T-helper 9 cell (primary cell): ENCODE measurements around the gene CHST12.
"Not testable (repeated sequence)": the region's sequence is repeated elsewhere in the genome, so short reads cannot be mapped to it uniquely, and the experiment has no call there.

Source experiments
- DNase-seq: peaks from one replicate; pipeline ENCODE4 v3.0.0-alpha.2; 2020

The CHST12 gene

DNA sequence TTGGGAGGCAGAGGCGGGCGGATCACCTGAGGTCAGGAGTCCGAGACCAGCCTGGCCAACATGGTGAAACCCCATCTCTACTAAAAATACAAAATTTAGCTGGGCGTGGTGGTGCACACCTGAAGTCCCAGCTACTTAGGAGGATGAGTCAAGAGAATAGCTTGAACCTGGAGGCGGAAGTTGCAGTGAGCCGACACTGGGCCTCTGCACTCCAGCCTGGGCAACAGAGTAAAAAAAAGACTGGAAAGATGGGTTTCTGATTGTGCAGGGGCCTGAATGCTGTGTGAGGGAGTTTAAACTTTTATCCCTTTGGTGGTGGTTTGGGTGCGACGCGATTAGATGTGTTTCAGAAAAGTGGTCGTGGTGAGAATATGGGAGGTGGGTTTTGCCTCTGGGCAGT is 1.8 kb downstream of the CHST12 start:
- no peak for DNase-seq

DNA sequence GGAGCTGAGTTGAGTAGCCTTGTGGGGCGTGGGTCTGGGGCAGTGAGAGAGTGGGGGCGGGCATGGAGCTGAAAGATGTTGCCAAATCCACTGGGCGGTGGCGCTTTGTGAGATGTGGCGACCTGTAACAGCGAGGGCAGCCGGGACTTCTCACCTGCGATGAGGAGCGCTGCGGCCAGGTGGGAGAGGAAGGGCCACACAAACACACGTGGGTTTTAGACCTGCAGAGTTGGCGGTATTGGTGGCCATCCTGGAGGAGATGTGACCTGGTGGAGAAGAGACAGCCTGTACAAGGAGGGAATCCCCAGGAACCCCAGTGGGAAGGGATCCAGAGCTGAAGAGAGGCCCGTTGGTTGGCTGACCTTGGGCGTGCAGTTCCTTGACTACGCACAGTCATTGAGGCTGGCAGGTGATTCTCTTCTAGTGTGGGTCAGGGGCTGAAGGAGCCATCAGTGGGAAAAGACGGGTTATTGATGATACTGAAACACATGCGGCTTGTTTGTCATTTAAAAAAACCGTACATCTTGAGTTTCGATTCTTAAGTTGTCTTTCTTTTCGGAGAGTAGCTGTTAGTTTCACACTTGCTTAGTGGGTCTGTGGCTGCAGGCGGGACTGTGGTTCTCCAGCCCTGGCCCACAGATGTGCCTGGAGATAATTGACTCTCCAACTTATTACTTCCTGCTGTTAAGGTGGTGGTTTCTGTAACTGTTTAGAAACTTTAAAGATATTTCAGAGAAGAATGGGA is 2.4 kb downstream of the CHST12 start:
- peak; percentile 44 for DNase-seq

DNA sequence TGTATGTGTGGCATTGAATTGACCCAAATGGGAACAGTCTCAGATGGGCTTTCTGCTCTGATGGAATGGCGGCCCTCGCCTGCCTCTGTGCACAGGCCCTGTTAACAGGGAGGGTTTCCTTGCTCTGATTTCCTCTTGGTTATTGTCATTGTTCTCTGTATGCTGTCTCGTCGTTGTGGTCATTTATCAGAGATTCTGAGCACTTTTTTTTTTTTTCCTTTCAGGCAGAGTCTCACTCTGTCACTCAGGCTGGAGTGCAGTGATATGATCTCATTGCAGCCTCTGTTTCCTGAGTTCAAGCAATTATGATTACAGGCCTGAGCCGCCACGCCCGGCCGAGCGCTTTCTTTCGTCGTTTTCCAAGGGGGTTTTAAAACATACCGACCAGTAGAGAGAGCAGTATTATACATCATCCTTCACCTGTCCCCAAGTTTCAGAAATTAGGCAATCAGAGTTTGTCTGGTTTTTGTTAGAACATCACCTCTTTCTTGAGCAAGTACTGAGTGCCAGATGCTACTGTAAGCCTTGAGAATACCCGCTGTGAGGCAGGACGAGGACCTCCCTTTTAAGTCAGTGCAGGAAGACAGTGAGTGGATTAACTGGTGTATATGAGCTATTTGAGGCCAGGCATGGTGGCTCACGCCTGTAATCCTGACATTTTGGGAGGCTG is 6.5 kb downstream of the CHST12 start:
- DNase-seq: no peak

DNA sequence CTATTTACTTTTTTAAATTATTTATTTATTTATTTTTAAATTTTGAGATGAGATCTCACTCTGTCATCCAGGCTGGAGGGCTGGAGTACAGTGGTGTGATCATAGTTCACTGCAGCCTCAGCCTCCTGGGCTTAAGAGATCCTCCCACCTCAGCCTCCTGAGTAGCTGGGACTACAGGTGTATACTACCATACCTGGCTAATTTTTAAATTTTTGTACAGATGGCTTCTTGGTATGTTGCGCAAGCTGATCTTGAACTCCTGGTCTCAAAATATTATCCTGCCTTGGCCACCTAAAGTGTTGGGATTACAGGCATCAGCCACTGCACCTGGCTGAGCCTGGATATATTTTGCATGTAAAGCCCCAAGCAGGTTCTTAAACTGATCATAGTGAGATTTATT is 7.6 kb downstream of the CHST12 start:
- DNase-seq: no peak

DNA sequence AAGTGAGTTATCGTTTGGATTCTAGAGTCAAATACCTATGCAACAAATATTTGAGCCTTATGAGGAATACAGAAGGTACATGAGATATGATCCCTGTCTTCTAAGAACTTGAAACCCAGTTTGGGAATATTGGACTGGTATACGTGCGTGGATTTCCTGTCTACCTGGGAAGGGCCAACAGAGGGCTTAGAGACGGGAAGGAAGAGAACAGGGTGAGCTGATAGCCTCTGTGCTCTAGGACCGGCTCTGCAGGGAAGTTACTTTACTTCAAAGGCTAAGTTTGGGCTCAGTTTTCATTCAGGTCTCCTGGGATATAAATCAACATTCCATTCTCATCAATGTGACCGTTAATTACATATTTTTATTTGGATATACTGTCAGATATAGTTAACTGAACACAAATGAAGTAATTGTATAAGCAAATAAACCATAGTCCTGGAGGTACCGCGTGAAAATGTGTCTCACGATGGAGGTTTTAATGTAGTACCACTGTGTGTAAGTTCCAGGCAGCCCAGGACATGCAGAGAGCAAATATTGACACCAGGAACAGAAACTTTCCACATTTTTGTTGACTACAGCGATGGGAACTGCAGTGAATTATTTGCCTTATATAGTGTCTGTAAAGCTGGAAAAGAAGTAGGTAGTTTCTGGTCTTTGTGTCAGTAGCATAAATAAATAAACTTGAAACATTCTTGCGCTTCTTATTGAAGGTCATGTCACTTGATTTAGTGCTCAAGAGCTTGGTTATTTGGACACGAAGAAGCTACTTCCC is 8.6 kb downstream of the CHST12 start:
- no peak for DNase-seq

DNA sequence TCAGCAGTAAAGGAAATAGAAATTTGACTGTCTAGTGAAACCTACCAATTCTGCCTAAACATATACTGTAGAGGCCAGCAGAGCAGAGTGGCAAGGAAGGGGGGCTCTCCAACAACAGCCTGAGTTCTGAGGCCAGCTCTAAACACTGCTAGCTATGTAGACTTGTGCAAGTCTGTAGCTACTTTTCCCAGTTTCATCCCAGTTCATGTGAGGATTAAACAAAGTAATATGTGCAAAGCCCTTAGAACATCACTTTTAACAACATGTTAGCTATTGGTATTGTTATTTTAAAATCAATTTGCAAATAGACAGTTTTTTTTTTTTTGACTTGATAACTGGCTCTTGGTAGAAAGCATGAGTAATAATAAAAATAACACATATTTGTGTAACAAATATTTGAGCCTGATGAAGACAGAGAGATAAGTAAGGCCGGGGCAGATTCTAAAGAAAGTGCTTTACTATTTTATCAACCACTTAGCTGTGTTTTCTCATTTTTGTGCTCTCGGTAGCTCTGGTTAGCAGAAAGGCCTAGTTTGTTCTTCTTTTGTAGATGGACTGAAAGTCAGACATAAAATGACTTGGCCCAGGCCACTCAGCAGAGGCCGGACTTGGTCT is 9.3 kb downstream of the CHST12 start:
- no peak for DNase-seq

DNA sequence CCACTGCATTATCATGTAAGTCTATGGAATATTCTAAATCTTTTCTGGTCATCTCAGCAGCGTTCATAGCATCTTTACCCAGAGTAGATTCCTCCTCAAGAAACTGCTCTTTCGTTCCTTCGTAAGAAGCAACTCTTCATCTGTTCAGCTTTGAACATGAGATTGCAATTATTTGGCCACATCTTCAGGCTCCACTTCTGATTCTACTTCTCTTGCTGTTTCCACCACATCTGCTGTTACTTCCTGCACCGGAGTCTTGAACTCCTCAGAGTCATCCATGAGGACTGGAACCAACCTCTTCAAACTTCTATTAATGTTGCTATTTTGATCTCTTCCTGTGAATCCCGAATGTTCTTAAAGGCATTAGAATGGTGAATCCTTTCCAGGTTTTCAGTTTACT is 12.7 kb downstream of the CHST12 start:
- DNase-seq: no peak

DNA sequence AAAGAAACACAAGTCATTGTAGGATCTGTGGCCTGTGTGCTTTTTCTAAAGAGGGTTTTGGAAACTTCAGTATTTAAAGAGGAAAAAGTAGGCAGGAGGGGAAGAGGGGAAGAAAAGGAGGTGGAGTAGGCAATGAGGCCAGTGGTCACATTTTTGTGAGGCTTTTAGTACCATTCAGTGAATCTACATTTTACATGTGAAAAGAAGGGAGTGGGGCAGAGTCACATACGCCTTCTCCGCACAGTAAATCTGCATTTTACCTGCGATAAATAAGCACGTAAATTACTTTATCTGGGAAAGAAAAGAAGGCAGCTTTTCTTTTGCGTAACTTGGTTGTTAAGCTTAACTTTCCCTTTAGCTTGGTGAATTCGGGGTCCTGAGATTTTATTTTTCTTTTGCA is 13.2 kb downstream of the CHST12 start:
- no peak for DNase-seq

DNA sequence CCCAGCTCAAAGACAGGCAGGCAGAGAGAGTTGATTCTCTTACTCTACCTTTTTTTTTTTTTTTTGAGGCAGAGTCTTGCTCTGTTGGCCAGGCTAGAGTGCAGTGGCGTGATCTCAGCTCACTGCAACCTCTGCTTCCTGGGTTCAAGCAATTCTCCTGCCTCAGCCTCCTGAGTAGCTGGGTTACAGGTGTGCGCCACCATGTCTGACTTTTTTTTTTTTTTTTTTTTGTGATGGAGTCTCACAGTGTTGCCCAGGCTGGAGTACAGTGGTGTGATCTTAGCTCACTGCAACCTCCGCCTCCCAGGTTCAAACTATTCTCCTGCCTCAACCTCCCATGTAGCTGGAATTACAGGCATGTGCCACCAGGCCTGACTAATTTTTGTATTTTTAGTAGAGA is 13.8 kb downstream of the CHST12 start:
- not testable (repeated sequence) for DNase-seq

DNA sequence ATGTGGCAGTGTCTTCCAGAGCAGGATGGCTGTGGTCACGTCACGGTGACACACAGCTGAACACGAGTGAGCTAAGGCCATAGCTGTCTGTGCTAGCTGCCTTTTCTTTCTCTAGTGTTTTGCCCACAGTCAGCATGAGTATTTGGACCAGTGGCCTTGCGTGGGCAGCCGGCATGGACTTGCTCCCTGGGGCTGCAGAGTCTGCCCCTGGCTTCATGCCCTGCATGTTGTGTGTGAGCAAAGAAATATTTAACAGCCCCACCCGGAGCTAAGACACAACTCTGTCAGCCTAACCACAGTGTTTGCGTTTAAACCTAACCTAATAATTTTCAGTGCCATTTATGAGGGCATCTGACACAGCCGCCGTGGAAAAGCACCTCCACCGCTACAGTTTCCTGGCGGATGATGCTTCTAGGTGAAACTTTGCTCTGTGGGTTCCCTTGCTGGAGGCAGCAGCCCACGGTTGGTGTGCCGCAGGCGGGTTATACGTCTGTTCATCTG is 14.6 kb downstream of the CHST12 start:
- peak; percentile 23 for DNase-seq

DNA sequence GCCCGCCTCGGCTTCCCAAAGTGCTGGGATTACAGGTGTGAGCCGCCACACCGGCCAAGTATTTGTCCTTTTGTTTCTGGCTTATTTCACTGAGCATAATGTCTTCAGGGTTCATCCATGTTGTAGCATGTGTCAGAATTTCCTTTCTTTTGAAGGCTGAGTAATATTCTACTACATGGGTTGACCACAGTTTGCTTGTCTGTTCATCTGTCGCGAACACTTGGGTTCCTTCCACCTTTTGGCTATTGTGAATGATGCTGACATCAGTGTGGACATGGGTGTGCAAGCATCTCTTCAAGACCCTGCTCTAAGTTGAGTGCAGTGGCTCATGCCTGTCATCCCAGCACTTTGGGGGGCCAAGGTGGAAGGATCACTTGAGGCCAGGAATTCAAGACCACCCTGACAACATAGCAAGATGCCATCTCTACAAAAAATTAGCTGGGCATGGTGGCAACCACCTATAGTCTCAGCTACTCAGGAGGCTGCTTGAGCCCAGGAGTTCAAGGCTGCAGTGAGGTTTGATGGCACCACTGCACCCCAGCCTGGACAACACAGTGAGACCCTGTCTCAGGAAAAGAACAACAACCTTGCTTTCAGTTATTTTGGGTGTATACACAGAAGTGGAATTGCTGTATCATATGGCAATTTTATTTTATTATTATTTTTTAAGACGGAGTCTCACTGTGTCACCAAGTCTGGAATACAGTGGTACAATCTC is 17.0 kb downstream of the CHST12 start:
- no peak for DNase-seq

DNA sequence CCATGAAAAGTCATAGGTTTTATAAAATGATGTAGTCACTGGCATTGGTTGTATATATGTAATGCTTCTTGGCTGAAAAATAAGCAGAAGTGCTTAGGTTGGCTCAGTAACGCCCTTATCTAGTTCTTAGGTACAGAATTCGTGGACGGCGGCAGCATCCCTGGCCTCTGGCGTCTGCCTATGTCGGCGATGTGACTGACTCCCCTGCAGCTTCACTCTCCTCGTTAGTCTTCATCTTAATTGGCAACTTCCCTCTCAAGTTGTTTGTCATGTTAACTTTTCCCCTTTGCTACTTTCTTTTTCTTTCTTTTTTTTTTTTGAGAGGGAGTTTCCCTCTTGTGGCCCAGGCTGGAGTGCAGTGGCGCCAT is 18.5 kb downstream of the CHST12 start:
- DNase-seq: no peak

DNA sequence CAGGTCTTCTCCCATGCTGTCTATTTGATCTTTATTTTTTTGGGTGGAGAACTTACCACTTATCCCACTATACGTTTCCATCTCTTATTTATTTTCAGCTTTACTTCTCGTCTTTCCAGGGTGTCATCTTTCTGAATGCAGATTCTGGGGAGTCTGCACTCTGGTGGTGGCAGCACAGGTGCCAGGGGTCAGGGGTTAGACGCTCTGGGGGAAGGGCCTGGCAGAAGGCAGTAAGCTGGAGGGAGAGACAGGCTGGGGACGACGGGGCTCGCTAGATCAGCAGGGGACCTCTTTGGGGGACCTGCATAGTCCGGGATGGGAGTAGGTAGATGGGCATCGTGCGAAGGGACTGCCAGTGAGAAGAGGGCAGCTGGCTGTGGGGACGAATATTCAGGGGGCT is 22.3 kb downstream of the CHST12 start:
- DNase-seq: no peak

DNA sequence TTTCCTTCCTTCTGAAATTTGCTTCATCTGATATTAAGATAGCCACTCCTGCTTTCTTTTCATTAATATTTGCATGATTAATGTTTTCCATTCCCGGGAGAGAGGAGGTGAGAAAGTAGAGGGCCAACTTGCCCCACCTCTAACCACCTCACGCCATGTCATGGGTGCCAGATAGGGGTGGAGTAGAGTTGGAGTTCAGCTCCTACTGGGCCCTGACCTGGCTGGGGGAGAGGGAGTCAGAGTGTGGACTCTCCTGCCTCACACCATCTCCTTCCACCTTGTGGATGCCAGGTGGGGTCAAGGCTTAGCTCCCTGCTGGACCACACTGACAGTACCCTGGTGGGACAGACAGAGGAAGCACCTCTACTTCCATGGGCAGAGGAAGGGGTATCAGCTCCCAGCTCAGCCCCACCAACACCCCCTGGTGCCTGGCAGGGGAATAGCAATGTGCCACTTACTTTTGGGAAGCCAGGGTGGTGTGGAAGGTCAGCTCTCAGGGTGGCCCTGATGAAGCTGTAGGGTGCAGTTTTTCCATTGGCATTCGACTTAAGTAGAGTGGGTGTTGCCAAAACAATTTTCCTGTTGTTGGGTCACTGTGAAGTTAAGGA is 28.0 kb downstream of the CHST12 start:
- DNase-seq: peak; percentile 38

DNA sequence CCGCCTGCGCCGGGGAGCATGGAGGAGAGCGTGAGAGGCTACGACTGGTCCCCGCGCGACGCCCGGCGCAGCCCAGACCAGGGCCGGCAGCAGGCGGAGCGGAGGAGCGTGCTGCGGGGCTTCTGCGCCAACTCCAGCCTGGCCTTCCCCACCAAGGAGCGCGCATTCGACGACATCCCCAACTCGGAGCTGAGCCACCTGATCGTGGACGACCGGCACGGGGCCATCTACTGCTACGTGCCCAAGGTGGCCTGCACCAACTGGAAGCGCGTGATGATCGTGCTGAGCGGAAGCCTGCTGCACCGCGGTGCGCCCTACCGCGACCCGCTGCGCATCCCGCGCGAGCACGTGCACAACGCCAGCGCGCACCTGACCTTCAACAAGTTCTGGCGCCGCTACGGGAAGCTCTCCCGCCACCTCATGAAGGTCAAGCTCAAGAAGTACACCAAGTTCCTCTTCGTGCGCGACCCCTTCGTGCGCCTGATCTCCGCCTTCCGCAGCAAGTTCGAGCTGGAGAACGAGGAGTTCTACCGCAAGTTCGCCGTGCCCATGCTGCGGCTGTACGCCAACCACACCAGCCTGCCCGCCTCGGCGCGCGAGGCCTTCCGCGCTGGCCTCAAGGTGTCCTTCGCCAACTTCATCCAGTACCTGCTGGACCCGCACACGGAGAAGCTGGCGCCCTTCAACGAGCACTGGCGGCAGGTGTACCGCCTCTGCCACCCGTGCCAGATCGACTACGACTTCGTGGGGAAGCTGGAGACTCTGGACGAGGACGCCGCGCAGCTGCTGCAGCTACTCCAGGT is 29.7 kb downstream of the CHST12 start:
- no peak for DNase-seq

DNA sequence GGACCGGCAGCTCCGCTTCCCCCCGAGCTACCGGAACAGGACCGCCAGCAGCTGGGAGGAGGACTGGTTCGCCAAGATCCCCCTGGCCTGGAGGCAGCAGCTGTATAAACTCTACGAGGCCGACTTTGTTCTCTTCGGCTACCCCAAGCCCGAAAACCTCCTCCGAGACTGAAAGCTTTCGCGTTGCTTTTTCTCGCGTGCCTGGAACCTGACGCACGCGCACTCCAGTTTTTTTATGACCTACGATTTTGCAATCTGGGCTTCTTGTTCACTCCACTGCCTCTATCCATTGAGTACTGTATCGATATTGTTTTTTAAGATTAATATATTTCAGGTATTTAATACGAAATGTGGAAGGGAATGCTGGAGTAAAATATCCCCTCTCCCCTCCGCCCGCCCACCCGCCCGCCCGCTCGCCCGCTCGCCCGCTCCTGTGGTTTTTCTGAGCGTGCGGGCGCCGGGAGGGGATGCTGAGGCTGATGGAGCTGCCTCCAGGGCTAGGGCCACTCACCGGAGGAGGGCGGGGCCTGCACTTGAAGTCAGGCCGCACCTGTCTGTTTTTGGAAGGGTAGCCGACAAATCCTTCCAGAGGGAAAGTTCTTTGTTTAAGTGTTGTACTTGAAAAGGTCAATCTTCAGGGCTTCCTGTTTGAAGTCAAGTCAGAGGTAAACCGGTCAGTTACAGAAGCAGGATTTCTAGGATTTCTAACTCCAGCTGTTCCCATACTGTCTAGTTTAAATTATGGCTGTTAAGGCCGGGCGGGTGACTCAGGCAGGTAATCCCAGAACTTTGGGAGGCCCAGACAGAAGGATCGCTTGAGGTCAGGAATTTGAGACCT is 30.5 kb downstream of the CHST12 start:
- no peak for DNase-seq

DNA sequence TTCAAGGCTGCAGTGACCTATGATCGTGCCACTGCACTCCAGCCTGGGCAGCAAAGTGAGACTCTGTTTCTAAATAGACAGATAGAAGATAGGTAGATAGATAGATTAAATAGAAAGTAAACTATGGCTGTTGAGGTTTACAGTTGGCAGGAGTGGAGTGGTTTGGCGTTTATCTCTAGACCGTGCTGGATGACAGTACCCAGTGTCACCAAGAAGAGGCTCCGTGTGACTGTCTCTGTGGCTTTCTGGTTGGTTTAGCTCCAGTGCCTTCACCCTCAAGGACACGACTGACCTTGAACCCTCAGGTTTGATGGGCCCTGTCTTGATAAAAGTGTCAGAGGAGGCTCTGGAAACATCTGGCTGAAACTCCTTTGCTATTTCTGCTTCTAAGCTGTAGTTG is 31.7 kb downstream of the CHST12 start:
- no peak for DNase-seq

DNA sequence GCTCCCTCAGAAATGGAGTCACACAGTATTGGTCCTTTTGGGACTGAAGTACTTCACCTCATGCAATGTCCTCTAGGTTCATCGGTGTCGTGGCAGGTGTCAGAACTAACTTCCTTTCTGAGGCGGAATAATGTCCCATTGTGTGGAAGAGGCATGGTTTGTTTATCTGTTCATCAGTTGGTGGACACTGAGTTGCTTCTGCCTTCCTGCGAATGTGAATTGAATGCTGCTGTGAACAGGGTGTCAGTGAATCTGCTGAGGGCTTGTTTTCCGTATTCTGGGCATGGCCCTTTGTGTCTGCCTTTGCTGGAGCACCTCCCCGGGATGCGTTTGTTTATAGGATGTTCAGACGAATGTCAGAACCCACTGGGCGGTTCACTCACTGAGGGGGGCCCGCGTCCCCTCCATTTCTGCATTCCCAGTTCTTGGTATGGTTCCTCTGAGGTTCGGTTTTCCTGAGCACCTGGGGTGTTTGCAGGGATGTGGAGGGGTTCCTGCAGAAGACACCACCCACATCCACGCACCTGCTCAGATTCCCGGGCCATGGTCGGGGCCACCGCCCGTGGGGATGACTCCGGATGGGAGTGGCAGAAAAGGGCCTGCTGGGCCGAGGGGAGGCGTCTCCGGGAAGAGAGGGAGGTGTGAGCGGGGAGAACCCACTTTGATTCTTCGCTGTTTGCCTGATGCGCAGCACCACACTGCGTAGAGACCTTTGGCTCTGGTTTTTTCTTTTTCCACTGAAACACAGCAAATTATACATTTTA is 33.1 kb downstream of the CHST12 start:
- no peak for DNase-seq

DNA sequence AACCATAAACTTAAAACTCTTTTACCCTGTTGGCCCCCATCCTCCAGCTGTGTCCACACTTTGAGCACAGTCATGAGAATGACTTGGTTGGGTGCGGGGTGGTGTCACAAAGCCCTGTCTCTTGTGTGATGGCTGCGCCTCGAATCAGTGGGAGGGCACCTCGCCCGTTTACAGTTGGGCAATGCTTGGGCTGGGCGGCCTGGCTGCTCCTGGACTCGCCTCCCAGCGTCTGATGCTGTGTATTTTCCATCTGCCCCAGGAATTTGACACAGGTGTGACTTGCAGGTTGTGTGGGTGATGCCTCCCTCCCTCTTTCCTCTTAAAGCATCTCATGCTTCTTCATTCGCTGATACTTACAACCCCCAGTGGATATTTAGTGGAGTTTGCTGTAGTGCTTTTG is 33.7 kb downstream of the CHST12 start:
- DNase-seq: no peak
